HG03025 (cell line): ENCODE data around the gene XPR1.

Source experiments
- ATAC-seq: cut with Tn5 transposase; IDR thresholded peaks from one replicate; pipeline ENCODE4 v1.9.1; 2021; ENCODE audit warnings: mild to moderate bottlenecking, moderate library complexity; ENCODE audit not compliant: unreplicated experiment, low FRiP score

XPR1 gene

DNA sequence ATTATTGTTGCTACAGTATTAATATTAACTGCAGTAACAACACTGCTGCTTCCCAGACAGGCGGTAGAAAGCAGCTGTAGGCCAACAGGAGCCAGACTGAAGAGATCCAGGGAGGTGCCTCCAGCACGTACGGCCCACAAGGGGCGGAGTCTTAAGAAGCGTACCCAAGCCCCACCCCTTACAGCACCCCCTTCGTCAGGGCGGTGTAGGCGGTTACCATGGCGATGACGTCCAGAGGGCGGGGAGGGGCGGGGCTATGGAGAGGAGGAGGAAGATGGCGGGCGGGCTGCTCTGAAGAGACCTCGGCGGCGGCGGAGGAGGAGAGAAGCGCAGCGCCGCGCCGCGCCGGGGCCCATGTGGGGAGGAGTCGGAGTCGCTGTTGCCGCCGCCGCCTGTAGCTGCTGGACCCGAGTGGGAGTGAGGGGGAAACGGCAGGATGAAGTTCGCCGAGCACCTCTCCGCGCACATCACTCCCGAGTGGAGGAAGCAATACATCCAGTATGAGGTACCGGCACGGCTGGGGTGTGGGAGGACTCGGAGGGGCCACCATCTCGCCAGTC, at the start of gene XPR1:
Gene XPR1, plus strand, starts transcription at position 257 of the 560 bp plus-strand sequence. Its CDS starts 180 bp downstream, at position 437.
- peak; percentile 95 for ATAC-seq

DNA sequence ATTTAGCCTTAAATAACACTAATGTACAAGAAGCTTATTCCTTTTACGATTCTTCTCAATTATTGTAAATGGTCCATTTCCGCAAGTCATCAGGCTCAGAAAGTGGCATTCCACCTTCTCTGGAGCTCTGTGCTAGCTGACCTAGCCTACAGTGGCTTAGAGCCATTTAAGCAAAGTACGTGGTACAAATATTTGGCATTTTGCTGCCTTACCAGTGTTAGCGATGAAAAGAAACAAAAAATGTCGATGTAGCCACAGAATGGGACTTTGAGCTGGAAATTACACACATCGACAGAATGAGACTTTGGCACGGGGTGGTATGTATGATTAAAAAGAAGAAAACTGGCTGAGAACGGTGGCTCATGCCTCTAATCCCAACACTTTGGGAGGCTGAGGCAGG, 47.0 kb upstream of the XPR1 start:
- ATAC-seq = no peak

DNA sequence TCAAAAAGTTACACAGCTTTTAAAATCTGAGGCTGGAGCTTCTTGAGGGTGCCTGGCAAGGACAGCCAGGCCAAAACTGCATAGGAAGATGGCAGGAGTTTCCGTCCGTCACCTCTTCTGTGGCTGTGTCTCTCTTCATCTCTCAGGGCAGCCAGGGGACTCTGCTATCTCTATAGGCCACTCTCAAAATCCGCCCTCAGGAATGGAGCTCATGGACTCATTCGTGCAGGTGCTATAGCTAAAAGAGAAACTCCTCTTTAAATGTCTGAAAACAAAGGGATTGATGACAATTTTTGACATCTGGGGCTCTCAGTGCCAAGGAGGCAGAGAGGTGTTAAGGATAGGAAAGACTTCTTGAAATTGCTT, 45.8 kb upstream of the XPR1 start:
- no peak for ATAC-seq

DNA sequence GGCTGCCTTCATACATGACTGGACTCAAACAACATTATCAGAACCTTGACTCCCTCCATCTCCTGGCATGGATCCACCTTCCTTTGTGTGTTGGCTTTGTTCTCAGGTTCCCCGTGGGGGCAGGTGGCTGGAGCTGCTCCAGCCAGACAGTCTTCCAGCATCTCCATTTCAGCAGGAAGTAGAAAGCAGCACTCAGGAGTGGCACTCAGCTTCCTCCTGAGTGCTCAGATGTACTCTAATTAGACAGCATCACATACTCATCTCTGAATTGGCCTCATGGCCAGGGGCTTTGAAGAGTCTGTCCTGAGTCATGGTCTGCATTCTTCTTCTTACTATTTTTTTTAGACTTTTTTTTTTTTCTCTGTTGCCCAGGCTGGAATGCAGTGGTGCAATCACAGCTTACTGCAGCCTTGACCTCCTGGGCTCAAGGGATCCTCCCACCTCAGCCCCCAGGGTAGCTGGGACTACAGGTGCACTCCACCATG, 45.1 kb upstream of the XPR1 start:
- no peak for ATAC-seq

DNA sequence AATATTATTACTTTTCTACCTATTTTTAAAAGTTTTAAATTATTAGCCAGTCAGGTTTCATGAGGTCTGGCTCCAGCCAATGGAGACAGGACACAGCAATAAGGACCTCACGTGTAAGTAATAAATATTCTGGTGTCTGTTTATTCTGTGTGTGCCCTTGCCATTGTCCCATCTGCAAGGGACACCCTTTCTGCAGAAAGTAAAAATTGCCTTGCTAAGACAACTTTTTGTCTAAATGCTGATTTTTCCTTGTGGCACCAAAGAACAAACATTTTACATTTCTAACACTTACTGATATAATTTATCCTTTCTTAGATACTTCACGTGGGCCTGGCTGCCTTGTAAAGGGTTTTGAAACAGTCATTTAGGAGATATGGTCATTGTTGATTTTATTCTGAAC, 43.7 kb upstream of the XPR1 start:
- no peak for ATAC-seq

DNA sequence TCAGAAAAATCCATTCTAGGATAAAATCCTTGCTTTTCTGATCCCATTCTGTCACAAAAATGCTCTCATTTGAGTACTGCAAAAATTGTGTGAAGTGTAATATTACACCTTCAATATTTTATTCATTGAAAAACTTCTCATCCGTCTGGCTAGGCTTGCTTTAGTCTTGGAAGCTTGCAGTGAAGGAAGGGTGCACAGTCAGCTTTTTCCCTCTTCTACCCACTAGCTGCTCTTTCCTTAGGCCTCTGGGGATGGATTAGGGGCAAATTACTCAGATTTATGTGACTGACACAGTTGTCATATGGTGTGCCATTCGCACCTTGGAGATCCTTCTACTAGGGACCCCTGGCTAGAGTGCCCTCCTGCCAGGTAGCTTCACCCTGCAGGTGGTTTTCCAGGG, 40.9 kb upstream of the XPR1 start:
- ATAC-seq = no peak

DNA sequence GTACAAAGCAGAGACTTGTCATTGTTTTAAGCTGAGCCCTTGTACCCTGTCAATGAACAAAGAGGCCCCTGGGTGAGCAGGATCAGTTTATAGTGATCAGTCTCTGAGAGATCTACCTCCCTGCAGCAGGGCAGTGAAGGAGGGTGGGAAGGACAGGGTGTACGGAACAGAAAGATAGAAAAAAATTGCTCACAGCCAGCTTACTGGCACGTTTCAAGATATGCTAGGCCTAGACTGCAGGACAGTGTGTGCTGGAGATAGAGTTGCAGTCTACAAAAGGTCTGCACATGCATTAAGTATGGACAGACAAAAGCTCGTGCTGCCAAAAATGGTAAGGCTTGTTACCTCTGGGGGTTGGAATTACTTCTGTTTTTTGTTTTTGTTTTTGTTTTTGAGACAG, 38.4 kb upstream of the XPR1 start:
- ATAC-seq = no peak

DNA sequence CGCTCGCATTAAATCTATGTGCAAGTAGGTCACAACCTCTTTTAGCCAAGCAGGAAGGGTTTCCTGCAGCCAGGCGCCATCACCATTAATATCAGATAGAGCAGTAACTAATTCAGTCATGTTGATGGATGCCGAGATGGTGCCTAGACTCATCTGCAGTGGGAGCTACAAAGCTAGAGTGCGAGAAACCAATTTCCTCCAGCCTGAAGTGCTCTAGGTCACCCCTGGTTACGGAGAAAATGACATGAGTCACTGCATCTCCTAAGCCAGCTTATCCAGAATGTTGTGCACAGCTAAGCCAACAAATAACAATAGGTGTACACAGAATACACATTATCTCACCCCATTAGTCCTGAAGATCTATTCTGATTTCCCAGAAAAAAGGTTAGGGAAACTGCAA, 37.1 kb upstream of the XPR1 start:
- ATAC-seq = no peak

DNA sequence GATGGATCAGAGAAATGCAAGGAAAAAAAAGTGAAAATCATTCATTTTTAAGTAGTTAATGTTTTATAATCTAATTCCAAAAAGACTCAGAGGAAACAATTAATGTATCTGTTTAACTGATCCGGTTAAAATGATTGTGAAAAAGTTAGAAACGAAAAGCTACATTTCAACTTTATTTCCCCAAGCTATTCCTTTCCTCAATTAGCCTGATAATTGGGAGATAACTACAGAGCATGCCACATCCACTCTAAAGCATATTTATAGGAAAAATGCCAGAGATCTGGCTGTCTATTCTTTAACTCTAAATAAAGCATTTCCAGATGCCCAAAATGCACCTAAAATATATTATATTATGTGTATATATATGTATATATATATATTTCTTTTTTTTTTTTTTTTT, 35.9 kb upstream of the XPR1 start:
- ATAC-seq = no peak

DNA sequence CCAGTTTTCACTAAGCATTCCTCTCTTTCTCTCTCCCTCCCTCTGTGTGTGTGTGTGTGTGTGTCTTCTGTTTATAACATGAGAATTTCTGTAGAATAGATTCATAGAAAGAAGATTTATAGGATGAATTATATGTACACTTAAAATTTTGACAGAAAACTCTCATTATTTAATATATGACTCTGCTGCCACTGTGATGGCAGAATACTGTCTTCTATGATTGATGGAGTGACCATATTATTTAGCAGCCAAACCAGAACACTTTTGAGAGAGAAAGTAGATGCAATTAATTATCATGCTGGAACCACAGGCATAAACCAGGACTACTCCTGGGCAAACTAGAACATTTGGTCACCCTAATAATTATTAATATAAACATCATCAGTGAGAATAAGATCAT, 34.3 kb upstream of the XPR1 start:
- no peak for ATAC-seq

DNA sequence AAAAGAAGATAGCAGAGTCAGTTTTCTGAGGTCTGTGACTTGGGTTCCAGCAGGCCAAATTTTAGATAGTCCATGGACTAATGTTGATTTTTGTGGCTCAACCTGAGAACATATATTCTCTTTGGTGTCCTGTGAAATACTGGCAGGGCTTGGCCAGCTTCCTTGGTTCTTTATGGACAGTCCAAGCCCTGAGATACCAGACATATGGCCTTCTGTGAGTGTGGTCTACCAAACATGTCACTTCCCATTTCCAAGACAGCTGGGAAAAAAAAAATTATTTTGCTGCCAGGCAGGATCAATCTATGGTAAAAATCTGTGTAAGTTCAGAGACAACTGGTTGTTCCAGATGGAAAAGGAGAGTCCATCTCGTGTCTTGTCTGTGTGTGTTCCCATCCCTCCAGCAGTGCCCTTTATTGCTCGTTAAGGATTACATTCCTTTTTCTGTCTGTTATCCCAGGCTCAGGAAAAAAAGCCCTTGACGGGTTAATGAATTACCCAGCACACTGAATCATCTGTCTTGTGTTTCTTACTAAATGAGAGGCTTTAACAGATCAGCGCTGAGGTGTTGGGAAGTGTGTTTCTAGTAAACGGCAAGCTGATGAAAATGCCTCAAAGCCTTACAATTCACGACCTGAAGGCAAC, 33.4 kb upstream of the XPR1 start:
- no peak for ATAC-seq

DNA sequence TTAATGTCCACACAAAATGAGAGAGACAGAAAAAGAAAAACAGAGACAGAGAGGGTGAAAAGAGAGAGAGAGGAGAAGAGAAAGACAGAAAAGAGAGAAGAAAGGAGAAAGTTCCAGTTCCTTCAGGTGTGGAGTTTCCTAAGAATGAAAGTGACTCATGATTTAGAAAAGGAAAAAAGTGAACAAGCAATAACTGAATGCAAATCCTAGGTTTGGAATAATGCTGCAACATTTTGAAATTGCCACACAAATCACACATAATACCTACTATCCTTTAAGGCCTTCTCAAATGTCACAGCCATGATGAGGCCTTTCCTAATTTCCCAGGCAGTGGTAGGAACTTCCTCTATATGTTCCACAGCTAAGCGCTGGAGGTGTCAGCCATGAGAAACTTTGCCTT, 31.5 kb upstream of the XPR1 start:
- ATAC-seq = no peak

DNA sequence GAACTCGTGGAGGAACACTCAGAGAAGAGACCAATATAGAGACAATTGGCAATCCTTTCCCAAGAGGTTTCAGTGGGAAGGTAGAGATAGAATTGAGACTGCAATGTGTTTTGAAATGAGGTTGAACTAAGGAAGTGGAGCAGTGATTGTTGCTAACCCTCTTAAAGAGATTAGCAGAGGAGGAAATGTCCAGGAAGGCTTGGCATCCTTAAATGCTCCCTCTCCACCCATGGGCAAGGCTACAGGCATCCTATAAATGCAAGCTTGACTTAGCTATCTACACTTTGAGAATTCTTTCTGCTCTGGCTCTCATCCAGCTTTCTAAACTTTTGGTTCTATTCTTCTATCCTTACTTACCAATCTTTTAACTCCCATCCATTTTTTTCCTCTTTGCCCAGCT, 30.3 kb upstream of the XPR1 start:
- ATAC-seq = no peak

DNA sequence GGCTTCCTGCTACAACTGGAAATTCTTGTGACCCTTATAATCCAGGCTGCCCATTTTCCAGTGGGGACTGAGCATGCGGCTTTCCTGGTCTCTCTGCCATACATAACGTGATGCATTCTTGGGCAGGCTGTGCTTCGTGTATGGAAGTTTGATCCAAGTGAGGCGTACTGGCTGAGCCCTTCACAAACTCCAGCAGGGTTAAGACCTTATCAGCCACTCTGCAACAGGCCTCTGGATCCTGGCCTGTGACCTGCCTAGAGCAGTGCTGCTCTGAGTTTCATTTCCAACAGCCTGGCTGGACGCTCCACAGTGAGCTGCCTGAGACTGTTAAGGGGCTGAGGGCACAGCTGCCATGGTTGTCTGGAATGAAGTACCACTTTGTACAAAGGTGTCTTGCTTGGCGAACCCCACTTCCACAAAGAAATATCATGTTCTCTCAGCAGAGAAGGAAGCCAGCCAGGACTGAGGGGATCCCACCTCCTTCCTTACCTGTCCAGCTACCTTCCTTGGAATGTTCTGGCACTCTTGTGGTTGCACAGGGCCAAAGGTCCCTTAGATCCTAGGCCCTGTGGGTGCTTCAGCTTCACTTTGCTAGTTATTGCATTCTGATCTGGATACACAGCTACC, 28.5 kb upstream of the XPR1 start:
- ATAC-seq = no peak

DNA sequence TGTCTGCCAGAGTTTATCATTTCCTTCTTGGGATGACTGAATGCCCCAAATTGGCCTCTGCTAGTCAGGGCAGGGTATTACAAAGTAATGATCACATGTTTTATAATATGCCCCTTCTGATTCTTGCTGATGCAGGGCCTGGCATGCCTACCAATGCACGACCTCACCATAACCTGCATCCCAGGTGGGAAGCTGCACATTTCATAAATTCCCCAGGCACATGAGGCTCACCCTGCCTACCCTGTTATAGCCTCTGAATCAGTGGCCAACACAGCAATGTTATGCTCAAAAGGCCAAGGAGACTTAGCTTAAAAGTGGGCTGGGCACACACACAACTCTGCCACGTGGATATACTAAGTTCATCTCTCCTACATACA, 28.0 kb upstream of the XPR1 start:
- no peak for ATAC-seq

DNA sequence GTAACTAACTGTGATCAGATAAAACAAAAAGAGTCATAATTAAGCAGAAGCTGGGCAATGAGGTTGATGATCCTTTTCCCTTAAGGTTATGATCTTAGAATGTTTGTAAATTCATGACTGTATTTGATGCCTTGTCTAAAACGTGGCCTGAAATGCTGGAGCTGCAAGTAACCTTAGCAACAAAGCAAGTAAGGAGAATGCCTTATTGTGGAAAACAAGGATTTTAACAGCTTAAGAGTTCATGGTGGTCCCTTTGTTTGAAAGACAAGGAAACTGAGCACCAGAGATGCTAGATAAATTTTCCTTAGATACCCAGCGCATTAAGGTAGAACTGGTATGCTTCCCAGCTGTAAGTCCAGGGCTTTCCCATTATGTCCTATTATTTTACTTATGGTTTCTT, 25.7 kb upstream of the XPR1 start:
- ATAC-seq = no peak

DNA sequence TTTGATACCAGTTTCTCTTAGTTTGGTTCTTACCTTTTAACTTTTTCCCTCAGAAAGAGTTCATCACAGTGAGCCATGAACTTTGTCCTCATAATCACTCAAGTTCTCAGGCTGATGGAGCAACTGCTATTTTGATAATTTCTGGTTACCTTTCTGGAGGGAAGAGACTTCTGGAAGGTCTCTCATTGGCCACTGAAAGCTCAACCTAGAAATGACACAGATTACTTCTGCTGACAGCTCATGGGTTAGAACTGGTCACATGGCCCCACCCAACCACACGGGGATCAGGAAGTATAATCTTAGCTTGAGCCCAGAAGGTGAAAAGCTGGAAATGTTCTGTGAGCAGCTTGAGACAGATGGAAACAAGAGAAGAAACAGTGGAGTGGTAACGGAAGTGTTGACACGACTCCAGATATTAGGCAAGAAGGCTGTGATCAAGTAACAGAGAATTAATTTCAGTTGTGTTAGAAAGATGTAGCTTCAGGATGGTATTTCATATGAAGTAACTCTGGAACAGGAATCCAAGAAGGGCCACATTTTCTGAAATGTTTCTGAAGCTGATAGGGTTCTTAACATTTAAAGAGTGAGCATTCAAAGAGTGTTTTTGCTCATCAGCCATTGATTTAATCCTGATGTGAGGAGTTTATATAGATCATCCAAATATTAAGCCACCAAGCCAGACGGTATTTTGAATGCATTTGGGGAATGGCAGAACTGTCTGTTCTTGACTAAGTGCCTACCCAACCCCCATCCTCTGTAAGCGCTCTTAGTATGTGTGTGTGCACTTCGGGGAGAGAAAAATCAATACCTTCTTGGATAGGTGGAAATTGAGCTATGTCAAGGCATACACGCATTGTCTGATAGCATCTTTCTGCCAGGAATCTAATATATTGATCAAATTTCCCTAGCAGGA, 21.9 kb upstream of the XPR1 start:
- no peak for ATAC-seq

DNA sequence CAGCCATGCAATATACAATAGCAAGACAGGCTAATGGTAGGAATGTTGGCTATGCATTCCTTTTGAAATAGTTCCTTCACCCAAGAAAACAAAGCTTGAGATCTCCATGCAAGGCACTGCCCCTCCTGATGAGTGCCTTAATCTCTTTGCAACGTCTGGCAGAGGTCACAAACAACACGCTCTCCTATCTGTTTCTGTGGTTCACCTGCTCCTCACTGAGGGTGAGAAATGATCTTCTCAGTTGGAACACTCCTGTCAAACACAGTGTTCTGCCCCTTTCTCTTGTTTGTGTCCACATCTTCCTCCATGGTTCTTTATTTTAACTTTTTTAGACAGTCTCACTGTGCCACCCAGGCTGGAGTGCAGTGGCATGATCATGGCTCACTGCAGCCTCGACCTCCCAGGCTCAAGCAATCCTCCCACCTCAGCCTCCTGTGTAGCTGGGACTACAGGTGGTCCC, 21.2 kb upstream of the XPR1 start:
- ATAC-seq = no peak

DNA sequence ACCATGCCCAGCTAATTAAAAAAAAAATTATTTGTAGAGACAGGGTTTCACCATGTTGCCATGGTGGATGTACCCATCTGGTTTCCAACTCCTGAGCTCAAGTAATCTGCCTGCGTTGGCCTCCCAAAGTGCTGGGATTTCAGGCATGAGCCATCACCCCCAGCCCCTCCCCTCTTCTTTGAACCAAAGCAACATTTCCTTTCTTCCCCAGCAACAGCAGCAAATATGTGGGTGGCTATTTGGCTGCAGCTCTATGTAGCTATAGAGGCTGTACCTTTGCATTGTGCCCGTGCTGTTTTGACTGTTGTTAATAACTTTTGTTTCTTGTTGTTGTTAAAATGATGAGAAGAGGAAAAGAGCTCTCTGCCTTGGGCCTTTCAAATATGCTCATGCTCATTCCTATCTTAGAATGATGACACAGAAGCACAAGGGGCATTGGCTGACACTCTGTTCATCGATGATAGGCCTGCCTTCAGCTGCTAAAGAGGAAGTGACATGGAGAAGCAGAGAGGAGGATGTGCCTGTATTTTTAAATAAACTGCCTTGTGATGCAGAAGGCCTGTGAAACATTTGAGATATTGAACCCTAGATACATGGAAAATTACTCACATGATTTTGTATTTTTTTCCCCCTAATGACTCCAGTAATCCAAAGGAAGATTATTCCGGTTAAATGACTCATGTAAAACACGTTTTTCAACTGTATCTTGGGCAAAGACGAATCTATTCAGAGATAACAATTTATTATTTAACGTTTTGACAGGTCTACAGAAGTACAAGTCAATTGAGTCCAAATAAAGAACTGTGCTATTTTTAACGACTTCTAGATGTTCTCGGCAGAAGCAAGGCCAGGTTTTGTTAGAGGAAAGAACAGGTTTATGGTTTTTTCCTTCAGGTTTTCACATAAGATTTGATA, 20.5 kb upstream of the XPR1 start:
- ATAC-seq = no peak

DNA sequence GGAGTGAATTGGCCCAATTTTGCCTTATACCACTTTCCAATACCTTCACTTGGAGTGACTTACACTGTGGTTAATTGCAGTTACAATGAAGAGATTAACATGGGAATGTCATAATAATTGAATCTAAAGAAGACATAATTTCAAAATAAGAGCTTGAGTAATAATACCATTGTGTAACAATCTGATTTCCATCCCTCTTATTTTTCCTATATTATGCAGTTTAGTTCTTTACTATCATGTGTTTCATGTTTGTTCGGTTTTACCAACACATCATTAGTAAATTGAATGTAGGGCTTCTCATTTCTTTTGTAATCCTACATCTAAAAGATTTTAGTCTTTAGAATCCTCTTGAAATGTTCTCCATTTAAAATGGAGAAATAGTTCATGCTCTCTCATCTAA, 19.2 kb upstream of the XPR1 start:
- no peak for ATAC-seq
